BJ (cell line): ENCODE results near the gene CAPN14. TPM values are rescaled to one million over a fixed set of nuclear protein-coding genes. Genes with fewer than 3 reads are reported as not detected.
A peak's percentile ranks its signal among the peaks of the same experiment; 100 is the strongest.

Experiments
- CTCF ChIA-PET: fragments of 350-600 bp; formaldehyde crosslinking; extraction: SDS; loops from one replicate; lab custom pipeline; 2021; ENCODE audit warnings: antibody characterized with exemption, inconsistent platforms; lab: Yijun Ruan, JAX
- POLR2A ChIA-PET: fragments of 300-600 bp; sonication (Branson Sonifier 250); formaldehyde crosslinking; extraction: SDS; loops from one replicate; lab custom pipeline; 2021; ENCODE audit warnings: antibody characterized with exemption; lab: Charles Lee
- DNase-seq: peaks from one replicate; pipeline ENCODE4 v3.0.0-alpha.2; 2011; ENCODE audit warnings: low read depth
- H3K27me3 ChIP-seq: 2 replicates; pipeline ENCODE4 v1.6.0; 2011; ENCODE audit warnings: low read length; ENCODE audit not compliant: control insufficient read depth, insufficient read depth
- H3K36me3 ChIP-seq: 2 replicates; pipeline ENCODE4 v1.5.1; 2011; ENCODE audit warnings: low read length; ENCODE audit not compliant: control insufficient read depth, insufficient read depth
- H3K4me3 ChIP-seq: 2 replicates; pipeline ENCODE4 v1.5.1; 2011; ENCODE audit warnings: low read depth, mild to moderate bottlenecking, control low read depth, low read length
- CTCF ChIP-seq: IDR thresholded peaks from 2 replicates; pipeline ENCODE4 v1.5.1; 2011; ENCODE audit warnings: low read depth, mild to moderate bottlenecking, control low read depth, inconsistent platforms, low read length, moderate library complexity; ENCODE audit not compliant: insufficient read depth
- polyA plus RNA-seq: library from polyadenylated mRNA; depleted of rRNA; stranded (reverse); fragments of >200 nt; gene quantifications from 2 replicates; pipeline ENCODE4 v1.2.3, GENCODE V29; 2011

Gene CAPN14
- polyA plus RNA-seq, 1 experiment, result 0.10 TPM

GRCh38 chr2:31170071-31170698 is 47.1 kb downstream of the CAPN14 start:
- H3K36me3 ChIP-seq, result no peaks in the 10 kb centered on the region
- peak; percentile 93 for TF ChIP-seq CTCF
- peak; percentile 4 for DNase-seq
- no peak overlapping the region for H3K4me3 ChIP-seq
- H3K27me3 ChIP-seq, result 0 out of 2 replicates have a peak, but pooled peaks cover 2% of the 10 kb centered on the region
- ChIA-PET CTCF (interaction anchor here (0.6 to 8.1 kb wide), 34 partner anchors 8 to 559 kb away, joined by 3 to 100 read pairs (median 4); partner anchors contain the start of gene GALNT14), POLR2A (no interaction called here)

- CTCF ChIA-PET, result interaction anchor here (0.5 to 8.1 kb wide), 9 partner anchors 11 to 960 kb away, joined by 3 to 100 read pairs (median 5); partner anchors contain the start of gene GALNT14
- DNase-seq, result no peak
- POLR2A ChIA-PET, result no interaction called here
- H3K4me3 ChIP-seq, result no peak overlapping the region
- no peaks in the 10 kb centered on the region for H3K36me3 ChIP-seq
- H3K27me3 ChIP-seq, result peaks cover 2% of the 10 kb centered on the region; the same call in 1 of the 2 replicates
- no peak for TF ChIP-seq CTCF
These were observed 49.0 kb downstream of the CAPN14 start for GRCh38 chr2:31168291-31168690.

GRCh38 chr2:31166925-31167324 is 50.4 kb downstream of the CAPN14 start:
- ChIA-PET CTCF (interaction anchor here (1.6 to 8.1 kb wide), 3 partner anchors 10 to 453 kb away, joined by 4 to 100 read pairs (median 8); no protein-coding TSS in a partner anchor), POLR2A (no interaction called here)
- Histone ChIP-seq H3K4me3 (no peak overlapping the region), H3K27me3 (peaks cover 2% of the 10 kb centered on the region; the same call in 1 of the 2 replicates), H3K36me3 (no peaks in the 10 kb centered on the region)
- TF ChIP-seq CTCF, result no peak
- no peak for DNase-seq

GRCh38 chr2:31163011-31163539 is 54.2 kb downstream of the CAPN14 start:
- H3K27me3 ChIP-seq, result no peaks in the 10 kb centered on the region; the same call in 1 of the 2 replicates
- ChIA-PET POLR2A (no interaction called here), CTCF (no interaction called here)
- DNase-seq, result no peak
- no peaks in the 10 kb centered on the region for H3K36me3 ChIP-seq
- no peak overlapping the region for H3K4me3 ChIP-seq
- TF ChIP-seq CTCF, result no peak

- no peaks in the 10 kb centered on the region for H3K36me3 ChIP-seq
- H3K27me3 ChIP-seq, result no peaks in the 10 kb centered on the region; the same call in 1 of the 2 replicates
- no peak for TF ChIP-seq CTCF
- DNase-seq, result no peak
- ChIA-PET POLR2A (no interaction called here), CTCF (no interaction called here)
- no peak overlapping the region for H3K4me3 ChIP-seq
These were observed 55.7 kb downstream of the CAPN14 start for GRCh38 chr2:31161637-31162036.
